HG02571 (cell line): ENCODE results near the gene ZNF581.

Experiments
- ATAC-seq: cut with Tn5 transposase; IDR thresholded peaks from one replicate; pipeline ENCODE4 v1.9.1; 2021; ENCODE audit warnings: mild to moderate bottlenecking, moderate library complexity; ENCODE audit not compliant: unreplicated experiment

Gene ZNF581

GRCh38 chr19:55691561-55692481 is 48.4 kb downstream of the ZNF581 start:
- no peak for ATAC-seq

GRCh38 chr19:55692681-55693081 is 49.2 kb downstream of the ZNF581 start:
- ATAC-seq = no peak

GRCh38 chr19:55693336-55693974 is 50.0 kb downstream of the ZNF581 start:
- no peak for ATAC-seq

- no peak for ATAC-seq
These were observed 50.8 kb downstream of the ZNF581 start for GRCh38 chr19:55694241-55694655.

- ATAC-seq = no peak
These were observed 51.4 kb downstream of the ZNF581 start for GRCh38 chr19:55694656-55695491.
